Ovary (tissue), 9 donors: ENCODE measurements around the gene ETHE1. TPM values are rescaled to one million over a fixed set of nuclear protein-coding genes. Genes with fewer than 3 reads are reported as not detected.

Experiments used
- DNase-seq, 5 donors: peaks; one replicate each; pipeline ENCODE4 v3.0.0-alpha.2; 2019 to 2020
- H3K27ac ChIP-seq, 2 donors: fragments of 200-600 bp; one replicate each; pipeline versions ENCODE4 v1.5.1 to v1.8.0; 2019 to 2022
- H3K27me3 ChIP-seq: fragments of 200-600 bp; one replicate; pipeline ENCODE4 v1.8.0; 2022
- H3K36me3 ChIP-seq: fragments of 200-600 bp; sonication (generic); one replicate; pipeline ENCODE4 v1.5.1; 2019
- H3K4me1 ChIP-seq: one replicate; pipeline ENCODE4 v1.8.1; 2013; ENCODE audit warnings: mild to moderate bottlenecking, moderate library complexity; ENCODE audit not compliant: insufficient read depth
- H3K4me3 ChIP-seq: fragments of 200-600 bp; sonication (generic); one replicate; pipeline ENCODE4 v1.5.1; 2017
- H3K9me3 ChIP-seq, 2 donors: fragments of 200-600 bp in 1 of 2; sonication (generic) in 1 of 2; one replicate each; pipeline versions ENCODE4 v1.5.1 to v1.8.1; 2013 to 2019; ENCODE audit warnings: mild to moderate bottlenecking in 1 of 2, moderate library complexity in 1 of 2
- EP300 ChIP-seq: sonication (generic); formaldehyde crosslinking; IDR thresholded peaks from one replicate; pipeline ENCODE4 v1.6.1; 2017; ENCODE audit warnings: antibody characterized with exemption
- POLR2A ChIP-seq: fragments of 450-650 bp; IDR thresholded peaks from one replicate; pipeline ENCODE4 v1.6.1; 2017; ENCODE audit warnings: antibody characterized with exemption, mild to moderate bottlenecking, moderate library complexity
- WGBS, 3 donors: extraction: QIAGEN DNeasy Blood & Tissue Kit in 1 of 3; methylation state at CpG; one replicate each; pipeline versions ENCODE4 v1.1.5 to v1.1.7; 2013 to 2017; 5-methylcytosine and 5-hydroxymethylcytosine counted together
- intact Hi-C, 4 donors: fragments of 100-400 bp; cut with DNase I; formaldehyde crosslinking; loops; one replicate each; pipeline versions ENCODE4 v1.11.0 to v1.15.1; 2022 to 2023
- polyA plus RNA-seq, 2 donors: library from polyadenylated mRNA; stranded (reverse); fragments of 200-250 nt in 1 of 2; fragments of 350-450 nt in 1 of 2; fragmentation: Illumina TruSeq in 1 of 2; extraction: RNeasy Lipid Tissue Mini Kit (QIAGEN cat#74804) in 1 of 2; gene quantifications; one replicate each; pipeline ENCODE4 v1.2.3, GENCODE V29; 2013 to 2014
- total RNA-seq, 7 donors: library from RNA; depleted of rRNA in 2 of 7; stranded (reverse); fragments of >200 nt in 2 of 7; fragmentation: NEBNext Ultra II Directional in 3 of 7; extraction: Animal tissue kit (Norgen Biotek cat#: 25700) in 3 of 7; gene quantifications; one replicate each; pipeline versions ENCODE4 v1.1.0 to v1.2.4, GENCODE V29; 2016 to 2023
- TF ChIP-seq, protein P1 (sequence below), 3 donors: fragments of 450-650 bp in 2 of 3; fragments of 200-600 bp in 1 of 3; IDR thresholded peaks; one replicate each; pipeline versions ENCODE4 v1.5.1 to v1.8.0; 2016 to 2022; ENCODE audit warnings: antibody characterized with exemption in 3 of 3, mild to moderate bottlenecking in 1 of 3
- donor health status: DM: no; HTN: no; CAD: no; lungs with moderate emphysema.
- donor health status: DM: no; HTN: no; CAD: no.
- donor health status: Bipolar disorder and iron deficiency.
- donor health status: DM: yes; HTN: yes; CAD: no.
- donor health status: DM: no; HTN: no; CAD: no.
- donor health status: DM: yes; HTN: yes; CAD: no.

Gene ETHE1
- total and polyA plus RNA-seq, 9 donors, result 16.1 to 28.7 (median 24.0) TPM

DNA sequence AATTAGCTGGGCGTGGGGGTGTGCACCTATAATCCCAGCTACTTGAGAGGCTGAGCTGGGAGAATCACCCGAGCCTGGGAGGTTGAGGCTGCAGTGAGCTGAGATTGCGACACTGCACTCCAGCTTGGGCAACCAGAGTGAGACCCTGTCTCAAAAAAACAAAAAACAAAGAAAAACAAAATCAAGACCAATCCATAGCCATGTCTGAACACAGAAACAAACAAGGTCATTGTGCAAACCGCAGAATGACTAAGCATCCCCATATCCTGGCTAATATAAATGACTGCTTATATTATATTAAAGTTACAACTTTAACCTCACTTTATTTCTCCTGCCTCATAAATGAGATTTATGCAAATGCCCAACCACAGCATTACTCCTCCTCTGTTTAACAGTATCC, 59.3 kb downstream of the ETHE1 start:
- Histone ChIP-seq H3K27ac (no peak overlapping the region), H3K4me1 (no peaks in the 10 kb centered on the region), H3K9me3 (no peaks in the 10 kb centered on the region), H3K4me3 (no peak overlapping the region), H3K27me3 (no peaks in the 10 kb centered on the region), H3K36me3 (no peaks in the 10 kb centered on the region)
- TF ChIP-seq EP300, result no peak
- TF ChIP-seq, protein P1, sequence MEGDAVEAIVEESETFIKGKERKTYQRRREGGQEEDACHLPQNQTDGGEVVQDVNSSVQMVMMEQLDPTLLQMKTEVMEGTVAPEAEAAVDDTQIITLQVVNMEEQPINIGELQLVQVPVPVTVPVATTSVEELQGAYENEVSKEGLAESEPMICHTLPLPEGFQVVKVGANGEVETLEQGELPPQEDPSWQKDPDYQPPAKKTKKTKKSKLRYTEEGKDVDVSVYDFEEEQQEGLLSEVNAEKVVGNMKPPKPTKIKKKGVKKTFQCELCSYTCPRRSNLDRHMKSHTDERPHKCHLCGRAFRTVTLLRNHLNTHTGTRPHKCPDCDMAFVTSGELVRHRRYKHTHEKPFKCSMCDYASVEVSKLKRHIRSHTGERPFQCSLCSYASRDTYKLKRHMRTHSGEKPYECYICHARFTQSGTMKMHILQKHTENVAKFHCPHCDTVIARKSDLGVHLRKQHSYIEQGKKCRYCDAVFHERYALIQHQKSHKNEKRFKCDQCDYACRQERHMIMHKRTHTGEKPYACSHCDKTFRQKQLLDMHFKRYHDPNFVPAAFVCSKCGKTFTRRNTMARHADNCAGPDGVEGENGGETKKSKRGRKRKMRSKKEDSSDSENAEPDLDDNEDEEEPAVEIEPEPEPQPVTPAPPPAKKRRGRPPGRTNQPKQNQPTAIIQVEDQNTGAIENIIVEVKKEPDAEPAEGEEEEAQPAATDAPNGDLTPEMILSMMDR (IDR thresholded peaks at IDR 0.05), result no peak
- 76 to 84% (median 80%) methylated on average over 4 of the region's 4 CpGs for WGBS, 3 donors
- DNase-seq, result no peak
- intact Hi-C loops, result no loop called here

DNA sequence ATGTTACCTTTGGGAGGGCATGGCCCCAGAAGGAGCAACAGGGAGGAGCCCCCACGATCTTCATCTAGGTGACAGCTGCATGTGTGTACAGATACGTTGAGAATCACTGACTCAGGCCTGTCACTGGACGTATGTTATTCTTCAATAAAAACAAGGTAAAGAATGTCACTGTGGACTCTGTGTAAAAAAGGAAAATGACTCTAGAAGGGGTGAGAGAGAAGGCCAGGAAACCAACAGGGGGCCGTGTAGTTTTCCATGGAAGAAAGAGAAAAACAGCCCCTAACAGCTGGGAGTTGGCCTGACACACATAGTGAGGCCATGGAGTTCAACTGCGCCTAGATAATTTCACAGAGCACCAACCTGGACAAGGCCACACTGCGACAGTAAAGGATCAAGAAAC, 59.7 kb downstream of the ETHE1 start:
- no peak overlapping the region for H3K27ac ChIP-seq
- no peaks in the 10 kb centered on the region for H3K36me3 ChIP-seq
- no peaks in the 10 kb centered on the region for H3K27me3 ChIP-seq
- no peak overlapping the region for H3K4me3 ChIP-seq
- WGBS, 3 donors, result 75 to 82% (median 80%) methylated on average over 6 of the region's 6 CpGs
- intact Hi-C loops, result no loop called here
- no peak for DNase-seq
- TF ChIP-seq, protein P1 (IDR thresholded peaks at IDR 0.05), result no peak
- no peak for TF ChIP-seq EP300
- no peak for TF ChIP-seq POLR2A
- H3K4me1 ChIP-seq, result no peaks in the 10 kb centered on the region
- no peaks in the 10 kb centered on the region for H3K9me3 ChIP-seq

DNA sequence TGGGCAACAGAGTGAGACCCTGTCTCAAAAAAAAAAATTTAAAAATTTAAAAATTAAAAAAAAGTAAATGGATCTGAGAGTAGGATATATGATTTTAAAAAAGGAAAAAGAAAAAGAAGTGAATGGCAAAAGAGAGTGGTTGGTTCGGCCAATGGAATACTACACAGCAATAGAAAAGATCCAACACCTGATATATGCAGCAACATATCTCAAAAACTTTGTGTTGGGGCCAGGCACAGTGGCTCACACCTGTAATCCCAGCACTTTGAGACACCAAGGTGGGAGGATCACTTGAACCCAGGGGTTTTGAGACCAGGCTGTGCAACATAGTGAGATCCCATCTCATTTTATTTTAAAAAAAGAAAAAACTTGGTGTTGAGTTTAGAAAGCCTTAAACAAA, 60.2 kb downstream of the ETHE1 start:
- Histone ChIP-seq H3K36me3 (no peaks in the 10 kb centered on the region), H3K4me1 (no peaks in the 10 kb centered on the region), H3K27ac (no peak overlapping the region), H3K27me3 (no peaks in the 10 kb centered on the region), H3K9me3 (no peaks in the 10 kb centered on the region), H3K4me3 (no peak overlapping the region)
- no peak for DNase-seq
- intact Hi-C loops, result no loop called here
- no peak for TF ChIP-seq POLR2A
- TF ChIP-seq EP300, result no peak
- TF ChIP-seq, protein P1 (IDR thresholded peaks at IDR 0.05), result no peak
- WGBS, 3 donors, result 96 to 100% (median 97%) methylated on average over 1 of the region's 1 CpG

DNA sequence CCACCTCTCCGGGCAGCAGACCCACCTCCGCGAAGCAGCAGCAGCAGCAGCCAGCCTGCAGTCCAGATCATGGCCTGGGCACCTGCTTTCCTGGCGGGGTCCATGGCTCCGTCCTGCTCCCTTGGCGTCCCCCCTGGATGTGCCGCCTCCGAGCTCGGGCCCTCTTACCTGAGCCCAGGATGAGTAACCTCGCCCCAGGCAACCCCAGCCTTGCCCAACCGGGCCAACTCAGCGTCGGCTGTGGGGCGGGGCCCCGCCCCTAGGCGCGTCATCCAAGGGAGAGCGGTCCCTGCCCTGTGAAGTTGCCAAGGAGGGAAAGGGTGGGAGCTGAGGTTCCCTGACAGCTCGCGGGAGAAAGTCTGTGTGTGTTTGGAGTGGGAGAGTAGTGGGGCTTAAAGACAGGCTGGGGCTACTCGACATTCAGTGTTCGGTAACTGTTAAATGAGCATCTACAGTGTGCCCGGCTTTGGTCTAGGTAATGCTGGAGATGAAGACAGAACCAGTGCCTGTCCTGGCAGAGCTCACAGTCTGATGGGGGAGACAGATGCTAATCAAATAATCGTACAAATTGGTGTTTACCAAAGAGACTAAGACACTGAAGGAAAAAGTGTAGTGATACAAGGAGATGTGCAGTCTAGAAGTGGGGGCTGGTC, 61.4 kb downstream of the ETHE1 start, which contains the start of gene LYPD3:
Gene LYPD3, minus strand, starts transcription at position 141 of the 653 bp plus-strand sequence. Its CDS starts 37 bp downstream, at position 104.
- Histone ChIP-seq H3K9me3 (no peaks in the 10 kb centered on the region), H3K36me3 (no peaks in the 10 kb centered on the region), H3K27me3 (no peaks in the 10 kb centered on the region), H3K27ac (peak within 1 kb of the TSS in 1 of 2 donors; percentile 92), H3K4me1 (no peaks in the 10 kb centered on the region), H3K4me3 (peak within 1 kb of the TSS; percentile 61)
- intact Hi-C loops, result no loop called here
- TF ChIP-seq, protein P1 (IDR thresholded peaks at IDR 0.05), result no peak
- DNase-seq, result peak; percentile 36 to 68 (median 57)
- WGBS, 3 donors, result 22 to 32% (median 31%) methylated on average over 24 of the region's 24 CpGs
